WTC11 (cell line): Measurements from ENCODE around the gene PA2G4. TPM values are rescaled to one million over a fixed set of nuclear protein-coding genes. Genes with fewer than 3 reads are reported as not detected.

Experiments
- ATAC-seq: fragments of 200-7000 bp; cut with Tn5 transposase; 2 replicates; pipeline ENCODE4 v1.10.0; 2021; ENCODE audit warnings: mild to moderate bottlenecking, moderate library complexity
- CTCF ChIA-PET: fragments of 300-600 bp; sonication (Branson Sonifier 250); formaldehyde crosslinking; loops from one replicate; lab custom pipeline; 2021; ENCODE audit warnings: antibody characterized with exemption; lab: Charles Lee
- POLR2A ChIA-PET: fragments of 350-600 bp; sonication (Branson Sonifier 250); formaldehyde crosslinking; loops from one replicate; lab custom pipeline; 2021; ENCODE audit warnings: antibody characterized with exemption; lab: Charles Lee
- DNase-seq: peaks from one replicate; pipeline ENCODE4 v3.0.0; 2021; ENCODE audit warnings: low spot score
- H3K27ac Mint-ChIP-seq: 2 replicates; pipeline ENCODE4 v1.8.0; 2021; ENCODE audit warnings: mixed read lengths
- H3K27me3 Mint-ChIP-seq: 2 replicates; pipeline ENCODE4 v1.8.0; 2021; ENCODE audit warnings: low read depth, mild to moderate bottlenecking, moderate library complexity, mixed read lengths
- H3K36me3 Mint-ChIP-seq: 2 replicates; pipeline ENCODE4 v1.8.0; 2021; ENCODE audit warnings: mixed read lengths
- H3K4me1 Mint-ChIP-seq: 2 replicates; pipeline ENCODE4 v1.8.0; 2022; ENCODE audit warnings: mixed read lengths
- H3K4me3 Mint-ChIP-seq: 2 replicates; pipeline ENCODE4 v1.8.0; 2021; ENCODE audit warnings: mild to moderate bottlenecking, moderate library complexity, mixed read lengths
- H3K9me3 Mint-ChIP-seq: 2 replicates; pipeline ENCODE4 v1.8.0; 2021; ENCODE audit warnings: mixed read lengths
- CREB1 ChIP-seq: sonication (generic); formaldehyde crosslinking; IDR thresholded peaks from 2 replicates; pipeline ENCODE4 v1.8.0; 2023; ENCODE audit warnings: mild to moderate bottlenecking, missing genetic modification reagents
- ELF4 ChIP-seq: sonication (generic); formaldehyde crosslinking; IDR thresholded peaks from 2 replicates; pipeline ENCODE4 v1.8.1; 2022; ENCODE audit warnings: low read depth, mild to moderate bottlenecking, moderate library complexity, missing genetic modification reagents
- EMX1 ChIP-seq: fragments of 250-450 bp; sonication (Bioruptor Pico); IDR thresholded peaks from 2 replicates; pipeline ENCODE4 v1.8.0; 2021; ENCODE audit warnings: mild to moderate bottlenecking
- IRF2 ChIP-seq: sonication (generic); formaldehyde crosslinking; IDR thresholded peaks from 2 replicates; pipeline ENCODE4 v1.8.0; 2022; ENCODE audit warnings: low read depth, missing genetic modification reagents, borderline replicate concordance
- JUN ChIP-seq: sonication (generic); formaldehyde crosslinking; IDR thresholded peaks from 2 replicates; pipeline ENCODE4 v1.8.0; 2023; ENCODE audit warnings: mild to moderate bottlenecking, missing genetic modification reagents
- KAT7 ChIP-seq: sonication (generic); formaldehyde crosslinking; IDR thresholded peaks from 2 replicates; pipeline ENCODE4 v1.8.1; 2023; ENCODE audit warnings: missing genetic modification reagents, mild to moderate bottlenecking, borderline replicate concordance
- NFATC4 ChIP-seq: fragments of 250-450 bp; sonication (Bioruptor Pico); IDR thresholded peaks from 2 replicates; pipeline ENCODE4 v1.9.0; 2021; ENCODE audit warnings: mild to moderate bottlenecking
- NR3C1 ChIP-seq: sonication (generic); formaldehyde crosslinking; conservative IDR thresholded peaks from 2 replicates; pipeline ENCODE4 v1.8.1; 2023; ENCODE audit warnings: low read depth, mild to moderate bottlenecking, missing genetic modification reagents
- OVOL2 ChIP-seq: fragments of 250-450 bp; sonication (Bioruptor Pico); IDR thresholded peaks from 2 replicates; pipeline ENCODE4 v1.9.0; 2021; ENCODE audit warnings: mild to moderate bottlenecking, borderline replicate concordance
- PRRX2 ChIP-seq: fragments of 250-450 bp; sonication (Bioruptor Pico); IDR thresholded peaks from 2 replicates; pipeline ENCODE4 v1.8.0; 2021; ENCODE audit warnings: mild to moderate bottlenecking
- SMAD4 ChIP-seq: sonication (generic); formaldehyde crosslinking; IDR thresholded peaks from 2 replicates; pipeline ENCODE4 v1.8.0; 2022; ENCODE audit warnings: mild to moderate bottlenecking, missing genetic modification reagents
- TEAD1 ChIP-seq: sonication (generic); formaldehyde crosslinking; IDR thresholded peaks from 2 replicates; pipeline ENCODE4 v1.8.0; 2022; ENCODE audit warnings: mild to moderate bottlenecking, missing genetic modification reagents
- ZNF121 ChIP-seq: sonication (generic); formaldehyde crosslinking; IDR thresholded peaks from 2 replicates; pipeline ENCODE4 v1.8.0; 2023; ENCODE audit warnings: missing genetic modification reagents
- ZNF416 ChIP-seq: fragments of 250-450 bp; sonication (Bioruptor Pico); IDR thresholded peaks from 2 replicates; pipeline ENCODE4 v1.9.0; 2021; ENCODE audit warnings: mild to moderate bottlenecking, inconsistent platforms
- ZNF671 ChIP-seq: fragments of 250-450 bp; sonication (Bioruptor Pico); IDR thresholded peaks from 2 replicates; pipeline ENCODE4 v1.8.0; 2021; ENCODE audit warnings: mild to moderate bottlenecking
- total RNA-seq: library from RNA; stranded (reverse); gene quantifications from 3 replicates; pipeline ENCODE4 v1.2.3, GENCODE V29; 2021
- TF ChIP-seq, protein P1 (sequence below): fragments of 250-450 bp; sonication (Bioruptor Pico); IDR thresholded peaks from 2 replicates; pipeline ENCODE4 v1.9.0; 2021; ENCODE audit warnings: mild to moderate bottlenecking
- TF ChIP-seq, protein P2 (sequence below): fragments of 250-450 bp; sonication (Bioruptor Pico); IDR thresholded peaks from 2 replicates; pipeline ENCODE4 v1.9.0; 2021; ENCODE audit warnings: mild to moderate bottlenecking, borderline replicate concordance
- TF ChIP-seq, protein P3 (sequence below): sonication (generic); formaldehyde crosslinking; IDR thresholded peaks from 2 replicates; pipeline ENCODE4 v1.8.1; 2023; ENCODE audit warnings: mild to moderate bottlenecking, missing genetic modification reagents, borderline replicate concordance

The PA2G4 gene
- total RNA-seq, 1 experiment from 2014 or later: 249 TPM

DNA sequence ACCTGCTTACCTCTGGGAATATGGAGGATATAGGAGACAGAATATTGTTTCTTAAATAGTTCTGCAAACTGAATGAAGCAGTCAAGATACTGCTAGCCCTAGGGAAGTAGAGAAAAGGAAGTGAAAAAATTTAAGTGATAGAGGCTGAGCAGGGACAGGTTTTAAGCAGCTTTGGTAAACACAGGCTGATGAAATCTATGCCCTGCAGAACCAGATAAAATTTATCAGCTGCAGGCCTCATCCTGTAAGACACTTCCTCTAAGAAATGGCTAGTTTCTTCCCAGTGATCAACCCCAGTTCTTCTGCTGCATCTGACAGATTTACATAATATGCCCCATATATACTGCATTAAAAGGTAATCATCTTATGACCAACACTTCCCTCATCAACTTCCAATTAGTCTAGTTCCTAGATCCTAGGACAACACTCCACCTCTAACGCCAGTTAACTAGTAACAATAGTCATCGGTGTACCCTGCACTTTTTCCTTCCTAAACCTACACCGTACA is 22.4 kb downstream of the PA2G4 start:
- H3K27ac Mint-ChIP-seq: peak overlapping the region; percentile 99
- H3K9me3 Mint-ChIP-seq: no peaks in the 10 kb centered on the region
- H3K4me3 Mint-ChIP-seq: peak overlapping the region; percentile 98
- TF ChIP-seq KAT7 (CRISPR knock-in tag) (no peak), EMX1 (CRISPR knock-in tag) (0 out of 2 replicates have a peak, but pooled peaks have one; percentile 7)
- peaks cover 30% of the 10 kb centered on the region for H3K4me1 Mint-ChIP-seq
- no peaks in the 10 kb centered on the region; the same call in 1 of the 2 replicates for H3K27me3 Mint-ChIP-seq
- H3K36me3 Mint-ChIP-seq: peaks cover 22% of the 10 kb centered on the region
- ChIA-PET CTCF (interaction anchor here (0.5 to 4.2 kb wide), 19 partner anchors 9 to 557 kb away, joined by 3 to 22 read pairs (median 3); partner anchors contain the start of genes COQ10A, MYL6, MYL6B and ORMDL2), POLR2A (interaction anchor here (0.6 to 5.3 kb wide), 8 partner anchors 9 to 532 kb away, joined by 3 to 104 read pairs (median 4); partner anchors contain the start of genes MYL6, PA2G4, SMARCC2 and ZC3H10)
- DNase-seq (no peak), ATAC-seq (no peak)

DNA sequence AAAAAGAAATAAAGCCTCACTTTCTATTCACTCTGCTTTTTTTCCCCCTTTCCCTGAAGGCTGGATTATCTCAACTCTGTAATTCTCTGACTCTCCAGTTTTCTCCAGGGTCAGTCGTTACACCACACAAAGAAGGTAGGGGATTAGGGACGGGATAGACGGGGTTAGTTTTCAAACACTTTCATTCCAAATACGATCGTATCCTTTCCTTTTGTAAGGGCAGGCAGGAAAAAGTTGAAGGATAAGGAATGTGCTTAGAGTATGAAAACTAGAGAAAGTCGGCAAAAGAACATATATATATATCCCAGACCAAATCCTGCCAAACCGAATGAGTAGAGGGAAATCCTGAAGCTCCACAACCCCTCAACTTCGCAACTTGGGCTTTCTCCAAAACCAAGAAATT is 23.1 kb downstream of the PA2G4 start:
- Mint-ChIP-seq H3K9me3 (no peaks in the 10 kb centered on the region), H3K4me1 (peaks cover 30% of the 10 kb centered on the region), H3K4me3 (peak overlapping the region; percentile 98), H3K36me3 (peaks cover 27% of the 10 kb centered on the region), H3K27me3 (no peaks in the 10 kb centered on the region; the same call in 1 of the 2 replicates), H3K27ac (peak overlapping the region; percentile 99)
- CTCF ChIA-PET: interaction anchor here (0.6 to 4.2 kb wide), 27 partner anchors 8 to 1044 kb away, joined by 3 to 61 read pairs (median 5); partner anchors contain the start of genes ANKRD52, COQ10A, MYL6 and MYL6B
- TF ChIP-seq CREB1 (CRISPR knock-in tag): no peak
- no peak for TF ChIP-seq PRRX2 (CRISPR knock-in tag)
- TF ChIP-seq ZNF416 (CRISPR knock-in tag): no peak
- no peak for TF ChIP-seq OVOL2 (CRISPR knock-in tag)
- no peak for TF ChIP-seq ELF4 (CRISPR knock-in tag)
- no peak for TF ChIP-seq SMAD4 (CRISPR knock-in tag)
- TF ChIP-seq ZNF671 (CRISPR knock-in tag): no peak
- TF ChIP-seq TEAD1 (CRISPR knock-in tag): no peak
- POLR2A ChIA-PET: interaction anchor here (0.6 to 5.3 kb wide), 16 partner anchors 9 to 509 kb away, joined by 3 to 104 read pairs (median 6); partner anchors contain the start of genes CNPY2, MYL6, PA2G4 and RNF41
- DNase-seq (no peak), ATAC-seq (no peak)

DNA sequence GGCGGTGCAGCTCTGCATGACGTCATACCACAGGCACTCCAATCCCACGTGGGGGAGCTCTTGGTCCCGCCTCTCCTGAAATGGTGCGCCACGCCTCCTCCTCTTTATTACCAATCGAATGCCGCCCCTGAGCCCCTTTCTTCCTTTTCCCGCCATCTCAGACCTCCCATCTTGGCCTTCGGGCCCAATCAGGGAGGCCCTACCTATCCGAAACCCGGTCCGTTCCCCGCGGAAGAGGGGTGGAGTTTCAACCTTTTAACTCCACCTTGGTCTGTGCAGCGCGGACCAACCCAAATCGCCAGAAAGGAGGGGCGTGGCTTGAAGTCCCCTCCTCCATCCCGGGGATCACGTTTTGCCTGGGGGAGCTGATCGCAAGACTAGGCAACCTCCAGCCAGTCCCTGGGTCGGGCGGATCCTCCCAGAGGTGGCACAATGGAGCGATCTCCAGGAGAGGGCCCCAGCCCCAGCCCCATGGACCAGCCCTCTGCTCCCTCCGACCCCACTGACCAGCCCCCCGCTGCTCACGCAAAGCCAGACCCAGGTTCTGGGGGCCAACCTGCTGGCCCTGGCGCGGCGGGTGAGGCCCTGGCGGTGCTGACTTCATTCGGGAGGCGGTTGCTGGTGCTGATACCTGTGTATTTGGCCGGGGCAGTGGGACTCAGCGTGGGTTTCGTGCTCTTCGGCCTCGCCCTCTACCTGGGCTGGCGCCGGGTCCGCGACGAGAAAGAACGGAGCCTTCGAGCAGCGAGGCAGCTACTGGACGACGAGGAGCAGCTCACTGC is 23.7 kb downstream of the PA2G4 start, which contains the start of gene ESYT1:
TSS of gene ESYT1 (plus strand) at position 380 of the 782 bp plus-strand sequence. CDS start at position 433, 53 bp downstream.
- ChIA-PET CTCF (interaction anchor here (0.5 to 4.2 kb wide), 31 partner anchors 8 to 1044 kb away, joined by 3 to 61 read pairs (median 5); partner anchors contain the start of genes ANKRD52, COQ10A, MYL6 and MYL6B), POLR2A (interaction anchor here (0.6 to 5.3 kb wide), 17 partner anchors 10 to 508 kb away, joined by 3 to 104 read pairs (median 5); partner anchors contain the start of genes CNPY2, ERBB3, MYL6 and PA2G4)
- no peaks in the 10 kb centered on the region; the same call in 1 of the 2 replicates for H3K27me3 Mint-ChIP-seq
- peaks cover 30% of the 10 kb centered on the region for H3K36me3 Mint-ChIP-seq
- H3K27ac Mint-ChIP-seq: peak within 1 kb of the TSS; percentile 99
- H3K9me3 Mint-ChIP-seq: no peaks in the 10 kb centered on the region
- H3K4me1 Mint-ChIP-seq: peaks cover 30% of the 10 kb centered on the region
- peak within 1 kb of the TSS; percentile 98 for H3K4me3 Mint-ChIP-seq
- ATAC-seq (peak; percentile 95), DNase-seq (peak; percentile 99)
- TF ChIP-seq NR3C1 (CRISPR knock-in tag) (no peak), TEAD1 (CRISPR knock-in tag) (peak; percentile 11; the same call in 1 of the 2 replicates), ZNF671 (CRISPR knock-in tag) (no peak), ZNF121 (CRISPR knock-in tag) (no peak), JUN (CRISPR knock-in tag) (no peak), NFATC4 (0 out of 2 replicates have a peak, but pooled peaks have one; percentile 27), IRF2 (CRISPR knock-in tag) (no peak)
- TF ChIP-seq, protein P1, sequence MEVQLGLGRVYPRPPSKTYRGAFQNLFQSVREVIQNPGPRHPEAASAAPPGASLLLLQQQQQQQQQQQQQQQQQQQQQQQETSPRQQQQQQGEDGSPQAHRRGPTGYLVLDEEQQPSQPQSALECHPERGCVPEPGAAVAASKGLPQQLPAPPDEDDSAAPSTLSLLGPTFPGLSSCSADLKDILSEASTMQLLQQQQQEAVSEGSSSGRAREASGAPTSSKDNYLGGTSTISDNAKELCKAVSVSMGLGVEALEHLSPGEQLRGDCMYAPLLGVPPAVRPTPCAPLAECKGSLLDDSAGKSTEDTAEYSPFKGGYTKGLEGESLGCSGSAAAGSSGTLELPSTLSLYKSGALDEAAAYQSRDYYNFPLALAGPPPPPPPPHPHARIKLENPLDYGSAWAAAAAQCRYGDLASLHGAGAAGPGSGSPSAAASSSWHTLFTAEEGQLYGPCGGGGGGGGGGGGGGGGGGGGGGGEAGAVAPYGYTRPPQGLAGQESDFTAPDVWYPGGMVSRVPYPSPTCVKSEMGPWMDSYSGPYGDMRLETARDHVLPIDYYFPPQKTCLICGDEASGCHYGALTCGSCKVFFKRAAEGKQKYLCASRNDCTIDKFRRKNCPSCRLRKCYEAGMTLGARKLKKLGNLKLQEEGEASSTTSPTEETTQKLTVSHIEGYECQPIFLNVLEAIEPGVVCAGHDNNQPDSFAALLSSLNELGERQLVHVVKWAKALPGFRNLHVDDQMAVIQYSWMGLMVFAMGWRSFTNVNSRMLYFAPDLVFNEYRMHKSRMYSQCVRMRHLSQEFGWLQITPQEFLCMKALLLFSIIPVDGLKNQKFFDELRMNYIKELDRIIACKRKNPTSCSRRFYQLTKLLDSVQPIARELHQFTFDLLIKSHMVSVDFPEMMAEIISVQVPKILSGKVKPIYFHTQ: no peak
- TF ChIP-seq, protein P2, sequence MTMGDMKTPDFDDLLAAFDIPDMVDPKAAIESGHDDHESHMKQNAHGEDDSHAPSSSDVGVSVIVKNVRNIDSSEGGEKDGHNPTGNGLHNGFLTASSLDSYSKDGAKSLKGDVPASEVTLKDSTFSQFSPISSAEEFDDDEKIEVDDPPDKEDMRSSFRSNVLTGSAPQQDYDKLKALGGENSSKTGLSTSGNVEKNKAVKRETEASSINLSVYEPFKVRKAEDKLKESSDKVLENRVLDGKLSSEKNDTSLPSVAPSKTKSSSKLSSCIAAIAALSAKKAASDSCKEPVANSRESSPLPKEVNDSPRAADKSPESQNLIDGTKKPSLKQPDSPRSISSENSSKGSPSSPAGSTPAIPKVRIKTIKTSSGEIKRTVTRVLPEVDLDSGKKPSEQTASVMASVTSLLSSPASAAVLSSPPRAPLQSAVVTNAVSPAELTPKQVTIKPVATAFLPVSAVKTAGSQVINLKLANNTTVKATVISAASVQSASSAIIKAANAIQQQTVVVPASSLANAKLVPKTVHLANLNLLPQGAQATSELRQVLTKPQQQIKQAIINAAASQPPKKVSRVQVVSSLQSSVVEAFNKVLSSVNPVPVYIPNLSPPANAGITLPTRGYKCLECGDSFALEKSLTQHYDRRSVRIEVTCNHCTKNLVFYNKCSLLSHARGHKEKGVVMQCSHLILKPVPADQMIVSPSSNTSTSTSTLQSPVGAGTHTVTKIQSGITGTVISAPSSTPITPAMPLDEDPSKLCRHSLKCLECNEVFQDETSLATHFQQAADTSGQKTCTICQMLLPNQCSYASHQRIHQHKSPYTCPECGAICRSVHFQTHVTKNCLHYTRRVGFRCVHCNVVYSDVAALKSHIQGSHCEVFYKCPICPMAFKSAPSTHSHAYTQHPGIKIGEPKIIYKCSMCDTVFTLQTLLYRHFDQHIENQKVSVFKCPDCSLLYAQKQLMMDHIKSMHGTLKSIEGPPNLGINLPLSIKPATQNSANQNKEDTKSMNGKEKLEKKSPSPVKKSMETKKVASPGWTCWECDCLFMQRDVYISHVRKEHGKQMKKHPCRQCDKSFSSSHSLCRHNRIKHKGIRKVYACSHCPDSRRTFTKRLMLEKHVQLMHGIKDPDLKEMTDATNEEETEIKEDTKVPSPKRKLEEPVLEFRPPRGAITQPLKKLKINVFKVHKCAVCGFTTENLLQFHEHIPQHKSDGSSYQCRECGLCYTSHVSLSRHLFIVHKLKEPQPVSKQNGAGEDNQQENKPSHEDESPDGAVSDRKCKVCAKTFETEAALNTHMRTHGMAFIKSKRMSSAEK (CRISPR knock-in tag): no peak
- TF ChIP-seq, protein P3, sequence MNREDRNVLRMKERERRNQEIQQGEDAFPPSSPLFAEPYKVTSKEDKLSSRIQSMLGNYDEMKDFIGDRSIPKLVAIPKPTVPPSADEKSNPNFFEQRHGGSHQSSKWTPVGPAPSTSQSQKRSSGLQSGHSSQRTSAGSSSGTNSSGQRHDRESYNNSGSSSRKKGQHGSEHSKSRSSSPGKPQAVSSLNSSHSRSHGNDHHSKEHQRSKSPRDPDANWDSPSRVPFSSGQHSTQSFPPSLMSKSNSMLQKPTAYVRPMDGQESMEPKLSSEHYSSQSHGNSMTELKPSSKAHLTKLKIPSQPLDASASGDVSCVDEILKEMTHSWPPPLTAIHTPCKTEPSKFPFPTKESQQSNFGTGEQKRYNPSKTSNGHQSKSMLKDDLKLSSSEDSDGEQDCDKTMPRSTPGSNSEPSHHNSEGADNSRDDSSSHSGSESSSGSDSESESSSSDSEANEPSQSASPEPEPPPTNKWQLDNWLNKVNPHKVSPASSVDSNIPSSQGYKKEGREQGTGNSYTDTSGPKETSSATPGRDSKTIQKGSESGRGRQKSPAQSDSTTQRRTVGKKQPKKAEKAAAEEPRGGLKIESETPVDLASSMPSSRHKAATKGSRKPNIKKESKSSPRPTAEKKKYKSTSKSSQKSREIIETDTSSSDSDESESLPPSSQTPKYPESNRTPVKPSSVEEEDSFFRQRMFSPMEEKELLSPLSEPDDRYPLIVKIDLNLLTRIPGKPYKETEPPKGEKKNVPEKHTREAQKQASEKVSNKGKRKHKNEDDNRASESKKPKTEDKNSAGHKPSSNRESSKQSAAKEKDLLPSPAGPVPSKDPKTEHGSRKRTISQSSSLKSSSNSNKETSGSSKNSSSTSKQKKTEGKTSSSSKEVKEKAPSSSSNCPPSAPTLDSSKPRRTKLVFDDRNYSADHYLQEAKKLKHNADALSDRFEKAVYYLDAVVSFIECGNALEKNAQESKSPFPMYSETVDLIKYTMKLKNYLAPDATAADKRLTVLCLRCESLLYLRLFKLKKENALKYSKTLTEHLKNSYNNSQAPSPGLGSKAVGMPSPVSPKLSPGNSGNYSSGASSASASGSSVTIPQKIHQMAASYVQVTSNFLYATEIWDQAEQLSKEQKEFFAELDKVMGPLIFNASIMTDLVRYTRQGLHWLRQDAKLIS (CRISPR knock-in tag): no peak
